Mucosa of descending colon (tissue), 3 donors: Measurements from ENCODE around the gene MLF2. TPM values are rescaled to one million over a fixed set of nuclear protein-coding genes. Genes with fewer than 3 reads are reported as not detected.

Source experiments
- ATAC-seq: fragments of 200-7000 bp; cut with Tn5 transposase; one replicate; pipeline ENCODE4 v1.9.1; 2020; ENCODE audit warnings: mild to moderate bottlenecking, moderate library complexity
- DNase-seq, 3 donors: peaks; one replicate each; pipeline ENCODE4 v3.0.0-alpha.2; 2020
- H3K36me3 ChIP-seq: fragments of 200-600 bp; one replicate; pipeline ENCODE4 v1.8.0; 2021; ENCODE audit warnings: low read depth, mild to moderate bottlenecking
- H3K4me1 ChIP-seq: fragments of 200-600 bp; one replicate; pipeline ENCODE4 v1.8.0; 2021; ENCODE audit warnings: low read depth, mild to moderate bottlenecking
- H3K4me3 ChIP-seq: fragments of 200-600 bp; one replicate; pipeline ENCODE4 v1.8.0; 2021; ENCODE audit warnings: mild to moderate bottlenecking
- H3K9me3 ChIP-seq: fragments of 200-600 bp; one replicate; pipeline ENCODE4 v1.8.0; 2021; ENCODE audit warnings: mild to moderate bottlenecking
- CTCF ChIP-seq: fragments of 200-600 bp; IDR thresholded peaks from one replicate; pipeline ENCODE4 v1.8.0; 2022; ENCODE audit warnings: antibody characterized with exemption, mild to moderate bottlenecking
- intact Hi-C, 2 donors: fragments of 100-400 bp; cut with DNase I in 1 of 2; cut with micrococcal nuclease in 1 of 2; formaldehyde crosslinking; loops; one replicate each; pipeline versions ENCODE4 v1.11.0 to v1.11.1; 2022; cut with DNase I, micrococcal nuclease
- total RNA-seq, 3 donors: library from RNA; stranded (reverse); fragmentation: NEBNext Ultra II Directional in 2 of 3; extraction: Animal tissue kit (Norgen Biotek cat#: 25700) in 2 of 3; gene quantifications; one replicate each; pipeline versions ENCODE4 v1.2.1 to v1.2.4, GENCODE V29; 2021 to 2023
- donor health status: DM: no; HTN: no; CAD: no; lungs with moderate emphysema.
- donor health status: DM: no; HTN: no; CAD: no.
- donor health status: DM: no; HTN: yes; CAD: no.

The MLF2 gene
- total RNA-seq, 3 donors from 2014 or later: 136 to 177 (median 149) TPM

DNA sequence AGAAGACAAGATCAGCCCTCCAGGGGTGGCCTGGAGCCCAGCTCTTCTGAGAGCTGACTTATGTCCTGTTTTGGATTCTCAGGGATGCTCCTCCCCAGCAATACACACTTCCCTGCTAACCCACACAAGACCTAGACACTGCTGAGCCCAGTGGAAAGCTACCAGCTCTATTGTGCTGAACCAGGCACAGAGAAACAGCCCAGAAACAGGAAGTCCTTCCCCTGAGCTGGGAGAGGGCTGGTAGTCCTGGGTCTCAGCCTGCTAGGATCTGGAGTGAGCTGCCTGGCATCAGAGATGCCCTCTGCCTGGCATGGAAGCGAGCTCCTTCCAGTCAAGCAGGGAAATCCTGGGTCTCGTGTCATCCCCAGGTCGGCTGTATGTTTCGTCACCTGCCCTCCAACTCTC, 18.2 kb upstream of the MLF2 start:
- DNase-seq: no peak
- no peak for ATAC-seq
- Histone ChIP-seq H3K36me3 (no peaks in the 10 kb centered on the region), H3K4me3 (no peak overlapping the region), H3K9me3 (no peaks in the 10 kb centered on the region), H3K4me1 (peaks cover 22% of the 10 kb centered on the region)
- intact Hi-C loops: no loop called here
- TF ChIP-seq CTCF: no peak

- DNase-seq (no peak), ATAC-seq (no peak)
- no peak for TF ChIP-seq CTCF
- Histone ChIP-seq H3K4me3 (no peak overlapping the region), H3K9me3 (no peaks in the 10 kb centered on the region), H3K36me3 (no peaks in the 10 kb centered on the region), H3K4me1 (peaks cover 22% of the 10 kb centered on the region)
- intact Hi-C loops: no loop called here
Measured at GRCh38 chr12:6770600-6770999, 17.7 kb upstream of the MLF2 start.

GRCh38 chr12:6770094-6770493, 17.2 kb upstream of the MLF2 start:
- no peaks in the 10 kb centered on the region for H3K9me3 ChIP-seq
- intact Hi-C loops: no loop called here
- H3K4me3 ChIP-seq: no peak overlapping the region
- no peak for ATAC-seq
- H3K4me1 ChIP-seq: peaks cover 22% of the 10 kb centered on the region
- DNase-seq: no peak
- no peak for TF ChIP-seq CTCF
- no peaks in the 10 kb centered on the region for H3K36me3 ChIP-seq

- no peak for TF ChIP-seq CTCF
- ATAC-seq: no peak
- DNase-seq: no peak
- Histone ChIP-seq H3K4me1 (peaks cover 26% of the 10 kb centered on the region), H3K9me3 (no peaks in the 10 kb centered on the region), H3K36me3 (no peaks in the 10 kb centered on the region), H3K4me3 (no peak overlapping the region)
- intact Hi-C loops: no loop called here
Measured at GRCh38 chr12:6769666-6770065, 16.7 kb upstream of the MLF2 start.

DNA sequence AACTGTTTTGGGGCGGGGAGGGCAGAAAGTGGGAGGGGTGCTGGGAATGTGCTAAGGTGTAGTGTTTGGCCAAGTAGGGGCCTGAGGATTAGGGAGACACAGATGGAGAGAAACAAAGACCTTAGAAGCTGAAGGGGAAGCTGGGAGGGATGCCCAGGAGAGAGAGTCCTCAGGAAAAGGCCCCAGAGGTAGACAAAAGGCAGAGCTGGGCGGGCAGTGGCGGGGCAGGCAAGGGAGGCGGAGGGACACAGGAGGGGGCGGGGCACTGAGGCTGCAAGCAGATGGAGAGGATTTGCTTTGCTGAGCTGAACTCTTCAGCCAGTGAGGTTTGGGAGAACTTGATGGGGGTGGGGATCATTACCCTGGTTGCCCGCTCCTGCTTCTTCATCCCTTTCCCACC, 16.0 kb upstream of the MLF2 start:
- H3K4me3 ChIP-seq: no peak overlapping the region
- peak; percentile 66 to 69 (median 69) for DNase-seq
- intact Hi-C loops: no loop called here

More for the DNA sequence above, 16.0 kb upstream of the MLF2 start:
- H3K4me1 ChIP-seq: peaks cover 31% of the 10 kb centered on the region
- ATAC-seq: no peak
- no peaks in the 10 kb centered on the region for H3K36me3 ChIP-seq
- H3K9me3 ChIP-seq: no peaks in the 10 kb centered on the region
- TF ChIP-seq CTCF: no peak
